ENCODE results near the gene KLHDC10.
"Not testable (repeated sequence)": the region's sequence is repeated elsewhere in the genome, so short reads cannot be mapped to it uniquely, and the experiment has no call there.

The KLHDC10 gene

GRCh38 chr7:130099331-130099730 is 29.0 kb downstream of the KLHDC10 start:
- TF ChIP-seq CTCF (IDR thresholded peaks at IDR 0.05; ENCODE audit: insufficient read depth, low read length, missing control alignments): no peak
- POLR2A ChIA-PET: no interaction called here
- DNase-seq (ENCODE audit: low read depth, low spot score): no peak
- CTCF ChIA-PET: interaction anchor here (1.3 to 3.2 kb wide), 2 partner anchors 11 to 15 kb away, joined by 4 to 17 read pairs; no protein-coding TSS in a partner anchor
- H3K4me3 ChIP-seq (ENCODE audit: low read depth, low read length): no peak overlapping the region

GRCh38 chr7:130102588-130102987 is 32.3 kb downstream of the KLHDC10 start:
- CTCF ChIA-PET: no interaction called here
- TF ChIP-seq CTCF (IDR thresholded peaks at IDR 0.05; ENCODE audit: insufficient read depth, low read length, missing control alignments): no peak
- DNase-seq (ENCODE audit: low read depth, low spot score): no peak
- H3K4me3 ChIP-seq (ENCODE audit: low read depth, low read length): no peak overlapping the region
- POLR2A ChIA-PET: no interaction called here

- CTCF ChIA-PET: interaction anchor here (0.6 to 2.4 kb wide), 2 partner anchors 12 to 396 kb away, joined by 3 to 8 read pairs; no protein-coding TSS in a partner anchor
- POLR2A ChIA-PET: interaction anchor here (0.6 kb wide), 1 partner anchor 36 kb away, joined by 3 read pairs; no protein-coding TSS in a partner anchor
- no peak for DNase-seq (ENCODE audit: low read depth, low spot score)
- H3K4me3 ChIP-seq (ENCODE audit: low read depth, low read length): no peak overlapping the region
- no peak for TF ChIP-seq CTCF (IDR thresholded peaks at IDR 0.05; ENCODE audit: insufficient read depth, low read length, missing control alignments)
Observed at GRCh38 chr7:130107949-130108674, 37.8 kb downstream of the KLHDC10 start.

GRCh38 chr7:130108809-130109208 is 38.5 kb downstream of the KLHDC10 start:
- H3K4me3 ChIP-seq (ENCODE audit: low read depth, low read length): no peak overlapping the region
- no peak for DNase-seq (ENCODE audit: low read depth, low spot score)
- ChIA-PET CTCF (interaction anchor here (2.4 kb wide), 1 partner anchor 13 kb away, joined by 8 read pairs; no protein-coding TSS in a partner anchor), POLR2A (no interaction called here)
- TF ChIP-seq CTCF (IDR thresholded peaks at IDR 0.05; ENCODE audit: insufficient read depth, low read length, missing control alignments): no peak

GRCh38 chr7:130112093-130112492 is 41.8 kb downstream of the KLHDC10 start:
- TF ChIP-seq CTCF (IDR thresholded peaks at IDR 0.05; ENCODE audit: insufficient read depth, low read length, missing control alignments): no peak
- no peak for DNase-seq (ENCODE audit: low read depth, low spot score)
- H3K4me3 ChIP-seq (ENCODE audit: low read depth, low read length): no peak overlapping the region
- ChIA-PET POLR2A (no interaction called here), CTCF (interaction anchor here (0.7 to 3.3 kb wide), 4 partner anchors 15 to 447 kb away, joined by 3 to 19 read pairs (median 10); no protein-coding TSS in a partner anchor)

GRCh38 chr7:130112662-130113425 is 42.5 kb downstream of the KLHDC10 start:
- CTCF ChIA-PET: interaction anchor here (0.7 to 3.3 kb wide), 2 partner anchors 16 to 446 kb away, joined by 3 to 19 read pairs; no protein-coding TSS in a partner anchor
- POLR2A ChIA-PET: no interaction called here
- H3K4me3 ChIP-seq (ENCODE audit: low read depth, low read length): no peak overlapping the region
- no peak for TF ChIP-seq CTCF (IDR thresholded peaks at IDR 0.05; ENCODE audit: insufficient read depth, low read length, missing control alignments)
- DNase-seq (ENCODE audit: low read depth, low spot score): no peak

GRCh38 chr7:130113426-130113805 is 43.1 kb downstream of the KLHDC10 start:
- CTCF ChIA-PET: interaction anchor here (3.3 kb wide), 1 partner anchor 17 kb away, joined by 19 read pairs; no protein-coding TSS in a partner anchor
- DNase-seq (ENCODE audit: low read depth, low spot score); H3K4me3 ChIP-seq (ENCODE audit: low read depth, low read length); POLR2A ChIA-PET: not testable (repeated sequence)
